OCI-LY7 (cell line): Measurements from ENCODE around the gene FOXK1. TPM values are rescaled to one million over a fixed set of nuclear protein-coding genes. Genes with fewer than 3 reads are reported as not detected.

ENCODE experiments used
- BruUV-seq: library from RNA; stranded (reverse); fragments of 400-500 nt; replicated peaks from 2 replicates; lab custom pipeline; 2021; lab: Mats Ljungman, UMichigan
- CTCF ChIA-PET: fragments of 300-600 bp; sonication (Branson Sonifier 250); formaldehyde crosslinking; loops from one replicate; lab custom pipeline; 2022; ENCODE audit warnings: antibody characterized with exemption; ENCODE audit not compliant: unreplicated experiment; lab: Charles Lee
- POLR2A ChIA-PET: fragments of 300-600 bp; sonication (Branson Sonifier 250); formaldehyde crosslinking; loops from one replicate; lab custom pipeline; 2022; ENCODE audit warnings: antibody characterized with exemption; lab: Charles Lee
- DNase-seq: peaks from one replicate; pipeline ENCODE4 v3.0.0-alpha.2; 2015; ENCODE audit warnings: low spot score
- H2AFZ ChIP-seq: fragments of 200-600 bp; sonication (generic), shearing (Covaris generic); 2 replicates; pipeline ENCODE4 v1.6.1; 2014; ENCODE audit warnings: mild to moderate bottlenecking, antibody characterized with exemption, low read length, moderate library complexity
- H3K27ac ChIP-seq: fragments of 200-600 bp; sonication (generic); 2 replicates; pipeline ENCODE4 v1.5.1; 2014; ENCODE audit warnings: mixed run types, low read depth, mild to moderate bottlenecking, moderate library complexity, low read length, inconsistent platforms; ENCODE audit not compliant: poor library complexity, severe bottlenecking
- H3K36me3 ChIP-seq: fragments of 200-600 bp; sonication (generic); 2 replicates; pipeline ENCODE4 v1.6.1; 2014; ENCODE audit warnings: mild to moderate bottlenecking, antibody characterized with exemption, low read length, moderate library complexity, mixed read lengths; ENCODE audit not compliant: insufficient read depth
- H3K4me1 ChIP-seq: fragments of 200-600 bp; sonication (generic); 2 replicates; pipeline ENCODE4 v1.5.1; 2014; ENCODE audit warnings: mild to moderate bottlenecking, low read length; ENCODE audit not compliant: insufficient read depth, poor library complexity, severe bottlenecking
- H3K4me2 ChIP-seq: fragments of 200-600 bp; sonication (generic); 2 replicates; pipeline ENCODE4 v1.6.1; 2014; ENCODE audit warnings: mild to moderate bottlenecking, low read length
- H3K4me3 ChIP-seq: fragments of 200-600 bp; sonication (generic); 2 replicates; pipeline ENCODE4 v1.5.1; 2014; ENCODE audit warnings: mild to moderate bottlenecking, low read depth, low read length; ENCODE audit not compliant: poor library complexity, severe bottlenecking
- H3K79me2 ChIP-seq: fragments of 200-600 bp; sonication (generic); 2 replicates; pipeline ENCODE4 v1.6.1; 2016; ENCODE audit warnings: low read depth, mild to moderate bottlenecking, low read length, moderate library complexity, mixed read lengths; ENCODE audit not compliant: insufficient read depth
- H3K9me2 ChIP-seq: fragments of 200-600 bp; sonication (generic); 2 replicates; pipeline ENCODE4 v1.6.1; 2016; ENCODE audit warnings: mild to moderate bottlenecking, low read length, mixed read lengths; ENCODE audit not compliant: insufficient read depth
- H3K9me3 ChIP-seq: fragments of 200-600 bp; sonication (generic); 2 replicates; pipeline ENCODE4 v1.6.1; 2014; ENCODE audit warnings: mild to moderate bottlenecking, mixed run types, low read length, mixed read lengths
- H4K20me1 ChIP-seq: fragments of 200-600 bp; sonication (generic); 2 replicates; pipeline ENCODE4 v1.6.1; 2014; ENCODE audit warnings: mild to moderate bottlenecking, antibody characterized with exemption, low read length, moderate library complexity, mixed read lengths; ENCODE audit not compliant: insufficient read depth
- EZH2phosphoT487 ChIP-seq: fragments of 200-600 bp; sonication (generic); IDR thresholded peaks from 2 replicates; pipeline ENCODE4 v1.6.1; 2018; ENCODE audit warnings: low read depth, borderline replicate concordance, mild to moderate bottlenecking, mixed run types, antibody characterized with exemption, low read length, moderate library complexity, mixed read lengths
- intact Hi-C: fragments of 100-400 bp; cut with micrococcal nuclease; formaldehyde crosslinking; loops from one replicate; pipeline ENCODE4 v1.10.0; 2022; ENCODE audit not compliant: unreplicated experiment
- total RNA-seq, 2 experiments: library from RNA; depleted of rRNA in 1 of 2; stranded (reverse); fragments of >200 nt in 1 of 2; shearing (Covaris generic) in 1 of 2; gene quantifications; 2 replicates each; pipeline ENCODE4 v1.2.3, GENCODE V29; 2014 to 2022
- TF ChIP-seq, protein P1 (sequence below): fragments of 200-600 bp; sonication (generic); conservative IDR thresholded peaks from 2 replicates; pipeline ENCODE4 v1.5.1; 2014; ENCODE audit warnings: mild to moderate bottlenecking, antibody characterized with exemption, low read length, moderate library complexity, mixed read lengths

Gene FOXK1
- total RNA-seq, 2 experiments from 2014 or later = 17.3 to 34.5 TPM

- no peak overlapping the region for H3K4me3 ChIP-seq
- no peaks in the 10 kb centered on the region for H3K4me1 ChIP-seq
- no peak overlapping the region for H2AFZ ChIP-seq
- no peaks in the 10 kb centered on the region for H3K9me2 ChIP-seq
- H3K79me2 ChIP-seq = peaks cover 16% of the 10 kb centered on the region
- peaks cover 15% of the 10 kb centered on the region for H3K36me3 ChIP-seq
- no peaks in the 10 kb centered on the region for H4K20me1 ChIP-seq
- intact Hi-C loops = no loop called here
- TF ChIP-seq, protein P1, sequence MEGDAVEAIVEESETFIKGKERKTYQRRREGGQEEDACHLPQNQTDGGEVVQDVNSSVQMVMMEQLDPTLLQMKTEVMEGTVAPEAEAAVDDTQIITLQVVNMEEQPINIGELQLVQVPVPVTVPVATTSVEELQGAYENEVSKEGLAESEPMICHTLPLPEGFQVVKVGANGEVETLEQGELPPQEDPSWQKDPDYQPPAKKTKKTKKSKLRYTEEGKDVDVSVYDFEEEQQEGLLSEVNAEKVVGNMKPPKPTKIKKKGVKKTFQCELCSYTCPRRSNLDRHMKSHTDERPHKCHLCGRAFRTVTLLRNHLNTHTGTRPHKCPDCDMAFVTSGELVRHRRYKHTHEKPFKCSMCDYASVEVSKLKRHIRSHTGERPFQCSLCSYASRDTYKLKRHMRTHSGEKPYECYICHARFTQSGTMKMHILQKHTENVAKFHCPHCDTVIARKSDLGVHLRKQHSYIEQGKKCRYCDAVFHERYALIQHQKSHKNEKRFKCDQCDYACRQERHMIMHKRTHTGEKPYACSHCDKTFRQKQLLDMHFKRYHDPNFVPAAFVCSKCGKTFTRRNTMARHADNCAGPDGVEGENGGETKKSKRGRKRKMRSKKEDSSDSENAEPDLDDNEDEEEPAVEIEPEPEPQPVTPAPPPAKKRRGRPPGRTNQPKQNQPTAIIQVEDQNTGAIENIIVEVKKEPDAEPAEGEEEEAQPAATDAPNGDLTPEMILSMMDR = no peak
- no peak for TF ChIP-seq EZH2phosphoT487
- H3K4me2 ChIP-seq = no peak overlapping the region
- no TSS peak for BruUV-seq
- ChIA-PET CTCF (no interaction called here), POLR2A (interaction anchor here (0.6 to 1.1 kb wide), 2 partner anchors 15 to 61 kb away, joined by 3 to 4 read pairs; no protein-coding TSS in a partner anchor)
- H3K9me3 ChIP-seq = no peaks in the 10 kb centered on the region
- H3K27ac ChIP-seq = no peak overlapping the region
- DNase-seq = no peak
These were observed 24.5 kb downstream of the FOXK1 start for GRCh38 chr7:4706384-4707216.

GRCh38 chr7:4707217-4707741 lies 25.2 kb downstream of the FOXK1 start:
- DNase-seq = no peak
- H3K4me3 ChIP-seq = no peak overlapping the region
- no TSS peak for BruUV-seq
- intact Hi-C loops = no loop called here
- peaks cover 15% of the 10 kb centered on the region for H3K36me3 ChIP-seq
- H3K9me2 ChIP-seq = no peaks in the 10 kb centered on the region
- H3K27ac ChIP-seq = no peak overlapping the region
- ChIA-PET POLR2A (no interaction called here), CTCF (no interaction called here)
- peaks cover 12% of the 10 kb centered on the region for H3K79me2 ChIP-seq
- H2AFZ ChIP-seq = no peak overlapping the region
- H3K4me2 ChIP-seq = no peak overlapping the region
- H3K4me1 ChIP-seq = no peaks in the 10 kb centered on the region
- H4K20me1 ChIP-seq = no peaks in the 10 kb centered on the region
- H3K9me3 ChIP-seq = no peaks in the 10 kb centered on the region
- TF ChIP-seq EZH2phosphoT487 = no peak
- TF ChIP-seq, protein P1 = no peak

DNA sequence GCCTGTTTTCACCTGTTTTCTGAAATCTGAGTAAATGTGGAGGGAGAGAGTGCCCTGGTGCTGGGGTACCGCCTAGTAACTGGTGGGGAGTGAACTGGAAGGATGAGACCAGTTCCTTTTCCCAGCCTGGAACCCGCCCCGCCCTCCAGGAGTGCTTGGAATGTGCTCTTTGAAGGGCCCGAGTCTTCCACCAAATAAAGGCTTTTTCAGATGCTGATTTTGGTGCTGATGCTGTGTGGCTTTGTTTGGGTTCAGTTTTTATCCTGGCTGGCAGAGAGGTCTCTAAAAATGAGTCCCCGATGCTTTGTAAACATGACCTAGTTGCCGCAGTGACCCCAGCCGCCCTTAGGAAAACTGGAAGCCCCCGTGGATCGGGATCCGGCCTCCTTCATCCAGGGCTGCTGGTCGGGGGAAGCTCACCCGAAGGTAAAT lies 25.9 kb downstream of the FOXK1 start:
- Histone ChIP-seq H3K36me3 (peaks cover 15% of the 10 kb centered on the region), H3K4me2 (no peak overlapping the region), H3K27ac (no peak overlapping the region), H4K20me1 (peaks cover 5% of the 10 kb centered on the region; the same call in 1 of the 2 replicates), H3K9me3 (no peaks in the 10 kb centered on the region), H3K4me3 (no peak overlapping the region), H3K79me2 (peaks cover 13% of the 10 kb centered on the region), H3K9me2 (no peaks in the 10 kb centered on the region), H2AFZ (no peak overlapping the region), H3K4me1 (no peaks in the 10 kb centered on the region)
- no TSS peak for BruUV-seq
- TF ChIP-seq EZH2phosphoT487 = no peak
- TF ChIP-seq, protein P1 = no peak
- intact Hi-C loops = no loop called here
- DNase-seq = no peak
- POLR2A ChIA-PET = no interaction called here
- CTCF ChIA-PET = no interaction called here
